Fibroblast of lung (primary cell): Measurements from ENCODE around the gene ZNF581. TPM values are rescaled to one million over a fixed set of nuclear protein-coding genes. Genes with fewer than 3 reads are reported as not detected.
A peak's percentile ranks its signal among the peaks of the same experiment; 100 is the strongest.

Experiments used
- DNase-seq, 2 donors: peaks; one replicate each; pipeline versions ENCODE4 v3.0.0 to v3.0.0-alpha.2; 2010; ENCODE audit warnings: low read depth in 2 of 2
- H2AFZ ChIP-seq: 2 replicates; pipeline ENCODE4 v1.5.1; 2012; ENCODE audit warnings: low read length, control low read depth, inconsistent platforms
- H3K27ac ChIP-seq: 2 replicates; pipeline ENCODE4 v1.5.1; 2011; ENCODE audit warnings: low read length, control low read depth; ENCODE audit not compliant: insufficient read depth
- H3K27me3 ChIP-seq: 2 replicates; pipeline ENCODE4 v1.5.1; 2011; ENCODE audit warnings: mild to moderate bottlenecking, low read length; ENCODE audit not compliant: control insufficient read depth, insufficient read depth
- H3K36me3 ChIP-seq: 2 replicates; pipeline ENCODE4 v1.5.1; 2011; ENCODE audit warnings: low read length; ENCODE audit not compliant: control insufficient read depth, insufficient read depth
- H3K4me1 ChIP-seq: 2 replicates; pipeline ENCODE4 v1.5.1; 2011; ENCODE audit warnings: low read length; ENCODE audit not compliant: control insufficient read depth, insufficient read depth; ENCODE audit errors: extremely low read depth
- H3K4me2 ChIP-seq: 2 replicates; pipeline ENCODE4 v1.5.1; 2011; ENCODE audit warnings: low read length, control low read depth; ENCODE audit not compliant: insufficient read depth; ENCODE audit errors: extremely low read depth
- H3K4me3 ChIP-seq, 4 experiments: fragments of 200-600 bp in 1 of 4; sonication (generic) in 1 of 4; replicated peaks in 1 of 4; 2 replicates each; pipeline ENCODE4 v1.5.1; 2011 to 2016; ENCODE audit warnings: low read length in 4 of 4, low read depth in 3 of 4, mild to moderate bottlenecking in 3 of 4, control low read depth in 2 of 4, inconsistent platforms in 1 of 4, mixed read lengths in 1 of 4; ENCODE audit not compliant: insufficient read depth in 1 of 4; ENCODE audit errors: control extremely low read depth in 1 of 4
- H3K79me2 ChIP-seq: 2 replicates; pipeline ENCODE4 v1.5.1; 2012; ENCODE audit warnings: mild to moderate bottlenecking, low read length, inconsistent platforms; ENCODE audit not compliant: control insufficient read depth, insufficient read depth
- H3K9ac ChIP-seq: 2 replicates; pipeline ENCODE4 v1.5.1; 2011; ENCODE audit warnings: mild to moderate bottlenecking, low read length, control low read depth; ENCODE audit not compliant: insufficient read depth
- H3K9me3 ChIP-seq: 2 replicates; pipeline ENCODE4 v1.5.1; 2012; ENCODE audit warnings: low read depth, low read length; ENCODE audit not compliant: control insufficient read depth, insufficient read depth
- H4K20me1 ChIP-seq: 2 replicates; pipeline ENCODE4 v1.5.1; 2011; ENCODE audit warnings: low read length; ENCODE audit not compliant: control insufficient read depth, insufficient read depth; ENCODE audit errors: extremely low read depth
- EZH2 ChIP-seq: IDR thresholded peaks from 2 replicates; pipeline ENCODE4 v1.5.1; 2012; ENCODE audit warnings: low read length, control low read depth, mild to moderate bottlenecking; ENCODE audit errors: missing control alignments
- polyA plus RNA-seq, 2 donors: library from polyadenylated mRNA; depleted of rRNA in 1 of 2; stranded (reverse) in 1 of 2; unstranded in 1 of 2; fragments of >200 nt; gene quantifications; 2 replicates each; pipeline ENCODE4 v1.2.1, GENCODE V29; 2011 to 2012; ENCODE audit warnings: missing spikeins in 1 of 2
- total RNA-seq: library from RNA; depleted of rRNA; stranded (reverse); fragments of >200 nt; gene quantifications from 2 replicates; pipeline ENCODE4 v1.2.1, GENCODE V29; 2014
- TF ChIP-seq, protein P1 (sequence below), 2 donors: IDR thresholded peaks in 1 of 2; conservative IDR thresholded peaks in 1 of 2; 1 replicate in 1 of 2; 2 replicates in 1 of 2; pipeline ENCODE4 v1.5.1; 2011 to 2012; ENCODE audit warnings: low read length in 2 of 2, control low read depth in 1 of 2, inconsistent platforms in 1 of 2, low read depth in 1 of 2, mild to moderate bottlenecking in 1 of 2

ZNF581 gene
- total and polyA plus RNA-seq, 2 donors (not counting 1 experiment from before 2014, with no cell fraction given), result 9.2 to 33.4 TPM

DNA sequence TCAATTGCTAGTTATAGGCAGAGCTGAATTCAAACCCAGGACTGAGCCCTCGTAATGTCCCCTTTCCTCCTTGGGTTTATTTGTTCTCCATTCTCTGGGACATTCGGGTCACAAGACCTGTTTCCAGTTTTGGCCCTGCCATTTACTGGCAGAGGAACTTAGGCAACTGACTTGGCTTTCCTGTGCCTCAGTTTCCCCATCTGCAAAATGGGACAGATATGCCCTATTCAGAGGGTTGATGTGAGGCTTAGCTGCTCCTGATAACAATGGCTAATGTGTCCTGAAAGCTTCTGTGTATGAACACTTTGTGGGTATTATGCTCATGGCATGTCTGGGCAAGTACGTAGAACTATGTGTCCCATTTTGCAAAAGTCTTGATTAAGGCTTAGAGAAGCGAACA lies 42.4 kb upstream of the ZNF581 start:
- no peak overlapping the region for H3K9ac ChIP-seq
- H3K27ac ChIP-seq, result no peak overlapping the region
- TF ChIP-seq EZH2, result no peak
- TF ChIP-seq, protein P1, sequence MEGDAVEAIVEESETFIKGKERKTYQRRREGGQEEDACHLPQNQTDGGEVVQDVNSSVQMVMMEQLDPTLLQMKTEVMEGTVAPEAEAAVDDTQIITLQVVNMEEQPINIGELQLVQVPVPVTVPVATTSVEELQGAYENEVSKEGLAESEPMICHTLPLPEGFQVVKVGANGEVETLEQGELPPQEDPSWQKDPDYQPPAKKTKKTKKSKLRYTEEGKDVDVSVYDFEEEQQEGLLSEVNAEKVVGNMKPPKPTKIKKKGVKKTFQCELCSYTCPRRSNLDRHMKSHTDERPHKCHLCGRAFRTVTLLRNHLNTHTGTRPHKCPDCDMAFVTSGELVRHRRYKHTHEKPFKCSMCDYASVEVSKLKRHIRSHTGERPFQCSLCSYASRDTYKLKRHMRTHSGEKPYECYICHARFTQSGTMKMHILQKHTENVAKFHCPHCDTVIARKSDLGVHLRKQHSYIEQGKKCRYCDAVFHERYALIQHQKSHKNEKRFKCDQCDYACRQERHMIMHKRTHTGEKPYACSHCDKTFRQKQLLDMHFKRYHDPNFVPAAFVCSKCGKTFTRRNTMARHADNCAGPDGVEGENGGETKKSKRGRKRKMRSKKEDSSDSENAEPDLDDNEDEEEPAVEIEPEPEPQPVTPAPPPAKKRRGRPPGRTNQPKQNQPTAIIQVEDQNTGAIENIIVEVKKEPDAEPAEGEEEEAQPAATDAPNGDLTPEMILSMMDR (conservative IDR thresholded peaks at IDR 0.05 in 1 of 2, IDR thresholded peaks at IDR 0.05 in 1 of 2; ENCODE audit: low read depth in 1 of 2, low read length in 2 of 2), result no peak
- H3K79me2 ChIP-seq, result peaks cover 9% of the 10 kb centered on the region
- H2AFZ ChIP-seq, result no peak overlapping the region
- DNase-seq, result no peak
- H3K4me3 ChIP-seq, result peak overlapping the region; percentile 55 to 81 (median 63)
- H4K20me1 ChIP-seq, result no peaks in the 10 kb centered on the region
- H3K4me1 ChIP-seq, result peaks cover 6% of the 10 kb centered on the region
- no peaks in the 10 kb centered on the region for H3K9me3 ChIP-seq
- H3K4me2 ChIP-seq, result peak overlapping the region; percentile 81
- H3K36me3 ChIP-seq, result peaks cover 7% of the 10 kb centered on the region
- no peaks in the 10 kb centered on the region for H3K27me3 ChIP-seq

DNA sequence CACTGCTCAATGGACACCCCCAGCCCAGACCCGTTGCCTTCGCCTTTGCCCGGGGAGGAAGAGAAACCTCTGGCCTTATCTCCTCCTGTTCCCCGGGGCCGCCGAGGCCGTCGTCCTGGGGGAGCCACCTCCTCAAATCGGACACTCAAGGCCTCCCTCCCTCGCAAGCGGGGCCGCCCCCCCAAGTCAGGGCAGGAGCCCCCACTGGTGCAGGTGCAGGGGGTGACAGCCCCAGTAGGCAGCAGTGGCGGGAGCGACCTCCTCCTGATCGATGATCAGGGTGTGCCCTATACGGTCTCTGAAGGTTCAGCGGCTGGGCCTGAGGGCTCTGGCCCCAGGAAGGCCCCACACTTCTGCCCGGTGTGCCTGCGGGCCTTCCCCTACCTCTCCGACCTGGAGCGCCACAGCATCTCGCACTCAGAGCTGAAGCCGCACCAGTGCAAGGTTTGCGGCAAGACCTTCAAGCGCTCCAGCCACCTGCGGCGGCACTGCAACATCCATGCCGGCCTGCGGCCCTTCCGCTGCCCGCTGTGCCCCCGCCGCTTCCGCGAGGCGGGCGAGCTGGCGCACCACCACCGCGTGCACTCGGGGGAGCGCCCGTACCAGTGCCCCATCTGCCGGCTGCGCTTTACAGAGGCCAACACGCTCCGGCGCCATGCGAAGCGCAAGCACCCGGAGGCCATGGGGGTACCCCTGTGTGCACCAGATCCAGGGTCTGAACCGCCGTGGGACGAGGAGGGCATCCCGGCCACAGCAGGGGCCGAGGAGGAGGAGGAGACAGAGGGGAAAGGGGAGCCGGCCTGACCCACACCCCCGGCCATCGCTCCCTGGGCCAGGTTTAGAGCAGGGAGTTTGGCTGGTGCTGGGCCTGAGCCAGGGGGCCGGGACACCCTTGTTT lies 41.1 kb upstream of the ZNF581 start:
- no peaks in the 10 kb centered on the region for H3K27me3 ChIP-seq
- TF ChIP-seq, protein P1 (conservative IDR thresholded peaks at IDR 0.05 in 1 of 2, IDR thresholded peaks at IDR 0.05 in 1 of 2; ENCODE audit: low read depth in 1 of 2, low read length in 2 of 2), result no peak
- no peak for TF ChIP-seq EZH2

DNA sequence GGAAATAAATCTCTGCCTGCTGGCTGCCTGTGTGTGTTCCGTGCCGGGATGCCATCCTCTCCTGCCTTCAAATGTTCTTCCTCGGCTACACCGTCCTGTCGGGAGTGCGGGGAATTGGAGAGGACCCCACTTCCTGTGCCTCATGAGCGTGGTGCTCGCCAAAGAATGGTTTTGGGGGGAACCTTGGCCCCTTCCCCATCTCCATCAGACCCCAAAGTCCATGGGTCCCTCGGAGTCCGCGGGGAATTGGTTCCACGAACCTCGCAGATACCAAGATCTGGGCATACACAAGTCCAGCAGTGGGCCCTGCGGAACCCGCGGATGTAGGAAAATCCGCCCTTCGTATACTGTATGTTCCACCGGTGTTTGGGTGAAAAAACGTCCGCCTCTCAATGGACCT lies 40.3 kb upstream of the ZNF581 start:
- no peak overlapping the region for H3K4me2 ChIP-seq
- no peak overlapping the region for H3K4me3 ChIP-seq
- no peak for TF ChIP-seq EZH2
- TF ChIP-seq, protein P1 (conservative IDR thresholded peaks at IDR 0.05 in 1 of 2, IDR thresholded peaks at IDR 0.05 in 1 of 2; ENCODE audit: low read depth in 1 of 2, low read length in 2 of 2), result no peak
- no peak overlapping the region for H2AFZ ChIP-seq
- peaks cover 10% of the 10 kb centered on the region for H3K4me1 ChIP-seq
- peaks cover 2% of the 10 kb centered on the region for H3K36me3 ChIP-seq
- H3K9ac ChIP-seq, result no peak overlapping the region
- no peaks in the 10 kb centered on the region for H3K27me3 ChIP-seq
- H3K79me2 ChIP-seq, result peaks cover 26% of the 10 kb centered on the region
- no peaks in the 10 kb centered on the region for H4K20me1 ChIP-seq
- H3K27ac ChIP-seq, result no peak overlapping the region
- H3K9me3 ChIP-seq, result no peaks in the 10 kb centered on the region
- DNase-seq, result no peak

More for the DNA sequence above, 41.1 kb upstream of the ZNF581 start:
- Histone ChIP-seq H3K27ac (no peak overlapping the region), H4K20me1 (no peaks in the 10 kb centered on the region), H2AFZ (no peak overlapping the region), H3K9ac (no peak overlapping the region), H3K79me2 (peaks cover 20% of the 10 kb centered on the region), H3K4me3 (no peak overlapping the region), H3K4me1 (peaks cover 10% of the 10 kb centered on the region), H3K36me3 (peaks cover 4% of the 10 kb centered on the region), H3K9me3 (no peaks in the 10 kb centered on the region), H3K4me2 (no peak overlapping the region)
- DNase-seq, result no peak
